Gastrocnemius medialis (tissue), 4 donors: ENCODE data around the gene NR1D2.

Source experiments
- CTCF ChIP-seq, 5 experiments: fragments of 450-650 bp in 3 of 5; fragments of 200-600 bp in 2 of 5; sonication (generic) in 2 of 5; IDR thresholded peaks in 4 of 5; conservative IDR thresholded peaks in 1 of 5; 1 replicate in 4 of 5; 2 replicates in 1 of 5; pipeline ENCODE4 v1.5.1; 2016 to 2019; ENCODE audit warnings: antibody characterized with exemption in 5 of 5, mild to moderate bottlenecking in 3 of 5, moderate library complexity in 3 of 5
- POLR2A ChIP-seq, 2 donors: fragments of 450-650 bp; IDR thresholded peaks; one replicate each; pipeline ENCODE4 v1.6.1; 2017; ENCODE audit warnings: antibody characterized with exemption in 2 of 2, mild to moderate bottlenecking in 2 of 2, moderate library complexity in 2 of 2

GRCh38 chr3:24027946-24028345 is 82.9 kb downstream of the NR1D2 start:
- TF ChIP-seq POLR2A (IDR thresholded peaks at IDR 0.05) = no peak
- TF ChIP-seq CTCF (IDR thresholded peaks at IDR 0.05 in 4 of 5, conservative IDR thresholded peaks at IDR 0.05 in 1 of 5) = no peak
